Glutamatergic neuron (in vitro differentiated cells): Measurements from ENCODE around the gene SIGLEC9. TPM values are rescaled to one million over a fixed set of nuclear protein-coding genes. Genes with fewer than 3 reads are reported as not detected.
A peak's percentile ranks its signal among the peaks of the same experiment; 100 is the strongest.

Experiments used
- DNase-seq: peaks from one replicate; pipeline ENCODE4 v3.0.0; 2022
- H3K27ac Mint-ChIP-seq: one replicate; pipeline ENCODE4 v1.8.0; 2020; ENCODE audit warnings: mild to moderate bottlenecking, mixed read lengths, inconsistent platforms; ENCODE audit not compliant: unreplicated experiment
- H3K27me3 Mint-ChIP-seq: one replicate; pipeline ENCODE4 v1.8.0; 2020; ENCODE audit warnings: mild to moderate bottlenecking, moderate library complexity, mixed read lengths, inconsistent platforms; ENCODE audit not compliant: unreplicated experiment
- H3K36me3 Mint-ChIP-seq: one replicate; pipeline ENCODE4 v1.8.0; 2020; ENCODE audit warnings: mild to moderate bottlenecking, mixed read lengths, inconsistent platforms; ENCODE audit not compliant: unreplicated experiment
- H3K4me1 Mint-ChIP-seq: one replicate; pipeline ENCODE4 v1.8.0; 2020; ENCODE audit warnings: mild to moderate bottlenecking, low read depth, mixed read lengths, inconsistent platforms; ENCODE audit not compliant: unreplicated experiment
- H3K4me3 Mint-ChIP-seq: one replicate; pipeline ENCODE4 v1.8.0; 2020; ENCODE audit warnings: mild to moderate bottlenecking, mixed read lengths, inconsistent platforms; ENCODE audit not compliant: unreplicated experiment
- H3K9me3 Mint-ChIP-seq: one replicate; pipeline ENCODE4 v1.8.0; 2020; ENCODE audit warnings: mild to moderate bottlenecking, moderate library complexity, mixed read lengths, inconsistent platforms; ENCODE audit not compliant: unreplicated experiment
- total RNA-seq: library from RNA; stranded (reverse); fragmentation: NEBNext Ultra II Directional; extraction: Animal tissue kit (Norgen Biotek cat#: 25700); gene quantifications from one replicate; pipeline ENCODE4 v1.2.1, GENCODE V29; 2021; ENCODE audit not compliant: unreplicated experiment
- TF ChIP-seq, protein P1 (sequence below): fragments of 200-600 bp; sonication (generic); IDR thresholded peaks from one replicate; pipeline ENCODE4 v1.5.0; 2021; ENCODE audit not compliant: partially characterized antibody, unreplicated experiment

Gene SIGLEC9
- total RNA-seq, 1 donor from 2014 or later, result not detected

DNA sequence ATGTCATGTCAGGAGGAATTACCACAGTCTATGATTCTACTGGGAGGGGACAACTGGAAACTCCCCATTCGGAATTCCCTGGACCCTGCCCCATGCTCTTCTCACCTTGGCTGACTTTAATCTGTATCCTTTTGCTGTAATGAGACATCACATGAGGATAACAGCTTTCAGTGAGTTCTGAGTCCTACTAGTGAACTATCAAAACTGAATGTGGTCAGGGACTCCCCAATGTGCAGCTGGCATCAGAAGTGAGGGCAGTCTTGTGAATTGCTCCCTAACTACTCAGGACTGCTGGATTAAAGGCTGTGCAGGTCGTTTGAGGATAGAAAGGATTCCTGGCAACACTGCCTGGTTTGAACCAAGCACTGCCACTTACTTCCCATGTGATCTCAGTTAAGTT lies 32.6 kb downstream of the SIGLEC9 start:
- H3K27ac Mint-ChIP-seq, result no peak overlapping the region
- TF ChIP-seq, protein P1, sequence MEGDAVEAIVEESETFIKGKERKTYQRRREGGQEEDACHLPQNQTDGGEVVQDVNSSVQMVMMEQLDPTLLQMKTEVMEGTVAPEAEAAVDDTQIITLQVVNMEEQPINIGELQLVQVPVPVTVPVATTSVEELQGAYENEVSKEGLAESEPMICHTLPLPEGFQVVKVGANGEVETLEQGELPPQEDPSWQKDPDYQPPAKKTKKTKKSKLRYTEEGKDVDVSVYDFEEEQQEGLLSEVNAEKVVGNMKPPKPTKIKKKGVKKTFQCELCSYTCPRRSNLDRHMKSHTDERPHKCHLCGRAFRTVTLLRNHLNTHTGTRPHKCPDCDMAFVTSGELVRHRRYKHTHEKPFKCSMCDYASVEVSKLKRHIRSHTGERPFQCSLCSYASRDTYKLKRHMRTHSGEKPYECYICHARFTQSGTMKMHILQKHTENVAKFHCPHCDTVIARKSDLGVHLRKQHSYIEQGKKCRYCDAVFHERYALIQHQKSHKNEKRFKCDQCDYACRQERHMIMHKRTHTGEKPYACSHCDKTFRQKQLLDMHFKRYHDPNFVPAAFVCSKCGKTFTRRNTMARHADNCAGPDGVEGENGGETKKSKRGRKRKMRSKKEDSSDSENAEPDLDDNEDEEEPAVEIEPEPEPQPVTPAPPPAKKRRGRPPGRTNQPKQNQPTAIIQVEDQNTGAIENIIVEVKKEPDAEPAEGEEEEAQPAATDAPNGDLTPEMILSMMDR, result no peak
- H3K9me3 Mint-ChIP-seq, result peaks cover 2% of the 10 kb centered on the region
- no peak for DNase-seq
- H3K27me3 Mint-ChIP-seq, result peaks cover 6% of the 10 kb centered on the region
- no peaks in the 10 kb centered on the region for H3K36me3 Mint-ChIP-seq
- no peaks in the 10 kb centered on the region for H3K4me1 Mint-ChIP-seq
- no peak overlapping the region for H3K4me3 Mint-ChIP-seq

GRCh38 chr19:51158474-51159129 lies 33.9 kb downstream of the SIGLEC9 start:
- no peak overlapping the region for H3K27ac Mint-ChIP-seq
- DNase-seq, result peak; percentile 75
- peaks cover 4% of the 10 kb centered on the region for H3K27me3 Mint-ChIP-seq
- no peak overlapping the region for H3K4me3 Mint-ChIP-seq
- H3K4me1 Mint-ChIP-seq, result no peaks in the 10 kb centered on the region
- peaks cover 2% of the 10 kb centered on the region for H3K9me3 Mint-ChIP-seq
- no peaks in the 10 kb centered on the region for H3K36me3 Mint-ChIP-seq
- TF ChIP-seq, protein P1, result peak; percentile 87

GRCh38 chr19:51159656-51160055 lies 35.0 kb downstream of the SIGLEC9 start:
- no peak overlapping the region for H3K27ac Mint-ChIP-seq
- TF ChIP-seq, protein P1, result no peak
- DNase-seq, result no peak
- H3K27me3 Mint-ChIP-seq, result peaks cover 4% of the 10 kb centered on the region
- H3K9me3 Mint-ChIP-seq, result peaks cover 2% of the 10 kb centered on the region
- no peak overlapping the region for H3K4me3 Mint-ChIP-seq
- no peaks in the 10 kb centered on the region for H3K36me3 Mint-ChIP-seq
- no peaks in the 10 kb centered on the region for H3K4me1 Mint-ChIP-seq

DNA sequence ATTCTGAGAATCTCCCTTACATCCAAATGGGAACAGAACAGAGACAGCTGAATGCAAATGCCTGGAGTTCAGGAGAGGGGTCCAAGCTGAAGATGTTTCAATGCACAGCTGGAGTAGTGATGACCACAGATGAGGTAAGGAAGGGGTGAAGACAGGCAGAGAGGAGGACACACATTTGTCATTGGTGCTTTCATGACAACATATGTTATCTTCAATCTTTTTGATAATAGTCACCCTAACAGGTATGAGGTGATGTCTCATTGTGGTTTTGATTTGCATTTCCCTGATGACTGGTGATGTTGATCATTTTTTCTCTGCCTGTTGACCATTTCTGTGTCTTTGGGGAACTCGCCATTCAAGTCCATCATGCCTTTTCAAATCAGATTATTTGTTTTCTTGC lies 36.6 kb downstream of the SIGLEC9 start:
- Mint-ChIP-seq H3K27ac (no peak overlapping the region), H3K9me3 (peaks cover 2% of the 10 kb centered on the region), H3K4me1 (no peaks in the 10 kb centered on the region), H3K36me3 (no peaks in the 10 kb centered on the region), H3K4me3 (no peak overlapping the region), H3K27me3 (peaks cover 4% of the 10 kb centered on the region)
- DNase-seq, result no peak
- TF ChIP-seq, protein P1, result no peak

DNA sequence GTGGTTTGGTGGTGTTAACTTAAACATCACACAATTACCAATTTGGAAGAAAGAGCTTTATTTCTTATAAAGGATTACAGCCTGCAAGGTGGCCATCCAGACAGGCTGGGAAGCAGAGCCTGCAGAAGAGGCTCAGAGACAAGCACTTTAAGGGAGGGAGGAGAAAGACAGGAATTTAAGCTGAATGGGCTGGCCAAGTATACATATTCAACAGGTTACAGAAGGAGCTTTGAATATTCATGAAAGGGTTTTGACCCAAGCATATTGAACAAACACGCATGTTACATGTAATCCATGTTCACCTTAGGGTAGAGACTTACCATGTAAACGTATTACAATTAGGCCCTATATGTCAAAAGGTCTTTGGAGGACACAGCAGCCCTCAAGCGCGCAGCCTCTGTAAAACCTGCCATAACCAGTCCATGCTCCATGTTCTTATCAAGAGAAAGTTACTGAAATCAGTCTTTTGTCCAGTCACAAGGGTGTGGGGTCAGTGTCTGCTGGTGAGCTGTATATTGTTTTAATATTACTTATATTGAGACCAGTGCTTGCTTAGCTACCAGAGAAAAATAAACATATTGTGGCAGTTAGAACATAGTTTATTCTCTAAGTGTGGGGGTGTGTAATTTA lies 37.3 kb downstream of the SIGLEC9 start:
- H3K9me3 Mint-ChIP-seq, result peaks cover 2% of the 10 kb centered on the region
- no peaks in the 10 kb centered on the region for H3K36me3 Mint-ChIP-seq
- no peaks in the 10 kb centered on the region for H3K4me1 Mint-ChIP-seq
- TF ChIP-seq, protein P1, result no peak
- no peak overlapping the region for H3K4me3 Mint-ChIP-seq
- no peak overlapping the region for H3K27ac Mint-ChIP-seq
- H3K27me3 Mint-ChIP-seq, result peaks cover 4% of the 10 kb centered on the region
- no peak for DNase-seq
